Ovary (tissue), 3 donors: ENCODE data around the gene AQP1.

Experiments used
- EP300 ChIP-seq: sonication (generic); formaldehyde crosslinking; IDR thresholded peaks from one replicate; pipeline ENCODE4 v1.6.1; 2017; ENCODE audit warnings: antibody characterized with exemption
- POLR2A ChIP-seq: fragments of 450-650 bp; IDR thresholded peaks from one replicate; pipeline ENCODE4 v1.6.1; 2017; ENCODE audit warnings: antibody characterized with exemption, mild to moderate bottlenecking, moderate library complexity
- TF ChIP-seq, protein P1 (sequence below), 3 donors: fragments of 450-650 bp in 2 of 3; fragments of 200-600 bp in 1 of 3; IDR thresholded peaks; one replicate each; pipeline versions ENCODE4 v1.5.1 to v1.8.0; 2016 to 2022; ENCODE audit warnings: antibody characterized with exemption in 3 of 3, mild to moderate bottlenecking in 1 of 3
- donor health status: DM: no; HTN: no; CAD: no.

- TF ChIP-seq, protein P1, sequence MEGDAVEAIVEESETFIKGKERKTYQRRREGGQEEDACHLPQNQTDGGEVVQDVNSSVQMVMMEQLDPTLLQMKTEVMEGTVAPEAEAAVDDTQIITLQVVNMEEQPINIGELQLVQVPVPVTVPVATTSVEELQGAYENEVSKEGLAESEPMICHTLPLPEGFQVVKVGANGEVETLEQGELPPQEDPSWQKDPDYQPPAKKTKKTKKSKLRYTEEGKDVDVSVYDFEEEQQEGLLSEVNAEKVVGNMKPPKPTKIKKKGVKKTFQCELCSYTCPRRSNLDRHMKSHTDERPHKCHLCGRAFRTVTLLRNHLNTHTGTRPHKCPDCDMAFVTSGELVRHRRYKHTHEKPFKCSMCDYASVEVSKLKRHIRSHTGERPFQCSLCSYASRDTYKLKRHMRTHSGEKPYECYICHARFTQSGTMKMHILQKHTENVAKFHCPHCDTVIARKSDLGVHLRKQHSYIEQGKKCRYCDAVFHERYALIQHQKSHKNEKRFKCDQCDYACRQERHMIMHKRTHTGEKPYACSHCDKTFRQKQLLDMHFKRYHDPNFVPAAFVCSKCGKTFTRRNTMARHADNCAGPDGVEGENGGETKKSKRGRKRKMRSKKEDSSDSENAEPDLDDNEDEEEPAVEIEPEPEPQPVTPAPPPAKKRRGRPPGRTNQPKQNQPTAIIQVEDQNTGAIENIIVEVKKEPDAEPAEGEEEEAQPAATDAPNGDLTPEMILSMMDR (IDR thresholded peaks at IDR 0.05): no peak
- no peak for TF ChIP-seq POLR2A
- no peak for TF ChIP-seq EP300
Observed at GRCh38 chr7:30906014-30906413, 5.6 kb upstream of the AQP1 start.
